Activated naive CD8-positive, alpha-beta T cell treated with anti-CD3 and anti-CD28 coated beads for 36 hours (primary cell): ENCODE results near the gene RRP12. TPM values are rescaled to one million over a fixed set of nuclear protein-coding genes. Genes with fewer than 3 reads are reported as not detected.

ENCODE experiments used
- total RNA-seq, 2 experiments: library from RNA; stranded (reverse); gene quantifications; one replicate each; pipeline ENCODE4 v1.2.3, GENCODE V29; 2021

Gene RRP12
- total RNA-seq, 2 experiments from 2014 or later = 82.2 to 88.4 TPM

Other genes starting within 250 kb of the RRP12 start
- gene SLIT1, start 215.4 kb downstream of the RRP12 start, total RNA-seq = under 1 TPM; 0.08 to 0.27 TPM
- 10 to 100 TPM; 36.1 to 42.9 TPM for gene ARHGAP19, start 108.7 kb downstream of the RRP12 start, total RNA-seq
- 1 to 10 TPM; 2.7 to 3.2 TPM for gene FRAT1, start 82.1 kb downstream of the RRP12 start, total RNA-seq
- 1 to 10 TPM; 8.8 to 9.5 TPM for gene FRAT2, start 66.6 kb downstream of the RRP12 start, total RNA-seq
- 100 to 1,000 TPM; 933 to 982 TPM for gene PGAM1, start 24.9 kb upstream of the RRP12 start, total RNA-seq
- 10 to 100 TPM; 48.4 to 53.7 TPM for gene EXOSC1, start 44.7 kb upstream of the RRP12 start, total RNA-seq
- 10 to 100 TPM; 37.5 to 42.2 TPM for gene ZDHHC16, start 44.8 kb upstream of the RRP12 start, total RNA-seq
- gene MMS19, start 97.1 kb upstream of the RRP12 start, total RNA-seq = 10 to 100 TPM; 96.2 to 97.0 TPM
- 1 to 10 TPM in 1 of 2 experiments, under 1 TPM in 1; 0.99 to 1.3 TPM for gene UBTD1, start 97.6 kb upstream of the RRP12 start, total RNA-seq
- not detected for gene ANKRD2, start 171.4 kb upstream of the RRP12 start, total RNA-seq
- gene HOGA1, start 183.0 kb upstream of the RRP12 start, total RNA-seq = not detected
- not detected for gene C10orf62, start 188.4 kb upstream of the RRP12 start, total RNA-seq
- 1 to 10 TPM; 3.0 to 3.4 TPM for gene MORN4, start 232.2 kb upstream of the RRP12 start, total RNA-seq
- 10 to 100 TPM; 10.8 to 11.7 TPM for gene PI4K2A, start 239.3 kb upstream of the RRP12 start, total RNA-seq